Stromal cell of bone marrow (primary cell): ENCODE results near the gene LHX6.

ENCODE experiments used
- DNase-seq: peaks from one replicate; pipeline ENCODE4 v3.0.0-alpha.2; 2012; ENCODE audit warnings: low read depth

The LHX6 gene

GRCh38 chr9:122190597-122191381 is 38.0 kb downstream of the LHX6 start:
- no peak for DNase-seq

- DNase-seq = no peak
These were observed 40.4 kb downstream of the LHX6 start for GRCh38 chr9:122188369-122188768.

- no peak for DNase-seq
These were observed 41.8 kb downstream of the LHX6 start for GRCh38 chr9:122186777-122187470.

GRCh38 chr9:122186301-122186700 is 42.5 kb downstream of the LHX6 start:
- no peak for DNase-seq

DNA sequence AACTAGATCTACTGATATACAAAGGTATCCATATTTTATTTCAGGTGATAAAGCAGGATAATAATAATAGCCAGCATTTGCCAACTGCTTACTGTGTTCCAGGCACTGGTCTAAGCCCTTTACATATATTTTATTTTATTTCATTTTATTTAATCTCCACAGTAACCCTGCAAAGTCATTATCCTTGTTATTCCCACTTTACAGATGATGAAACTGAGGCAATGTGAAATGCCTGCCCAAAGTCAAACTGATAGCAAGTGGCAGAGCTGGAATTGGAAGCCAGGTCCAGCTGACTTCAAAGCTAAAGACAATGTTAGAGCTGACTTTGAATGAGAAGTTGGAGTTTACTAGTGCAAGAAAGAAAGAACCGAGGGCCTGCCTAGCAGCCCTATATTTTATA is 44.2 kb downstream of the LHX6 start:
- DNase-seq = no peak

DNA sequence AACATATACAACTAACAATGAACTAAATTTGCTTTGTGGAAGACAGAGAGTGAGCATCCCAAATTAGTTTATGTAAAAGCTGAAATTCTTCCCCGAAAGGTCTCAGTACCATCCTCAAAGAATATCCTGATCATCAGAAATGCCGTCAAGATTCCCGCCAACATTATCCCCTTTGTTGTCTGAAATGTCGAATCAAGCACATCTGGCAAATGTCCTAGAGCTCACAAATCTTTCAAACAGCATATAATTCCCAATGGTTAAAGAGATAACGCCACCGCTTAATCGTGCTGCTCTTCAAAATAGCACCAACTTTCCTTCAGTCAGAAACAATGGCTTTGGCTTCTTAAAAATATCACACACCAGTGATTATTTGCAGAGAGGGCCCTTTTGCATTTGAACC is 45.3 kb downstream of the LHX6 start:
- DNase-seq = no peak

- peak; percentile 64 for DNase-seq
These were observed 48.1 kb downstream of the LHX6 start for GRCh38 chr9:122180633-122181032.

DNA sequence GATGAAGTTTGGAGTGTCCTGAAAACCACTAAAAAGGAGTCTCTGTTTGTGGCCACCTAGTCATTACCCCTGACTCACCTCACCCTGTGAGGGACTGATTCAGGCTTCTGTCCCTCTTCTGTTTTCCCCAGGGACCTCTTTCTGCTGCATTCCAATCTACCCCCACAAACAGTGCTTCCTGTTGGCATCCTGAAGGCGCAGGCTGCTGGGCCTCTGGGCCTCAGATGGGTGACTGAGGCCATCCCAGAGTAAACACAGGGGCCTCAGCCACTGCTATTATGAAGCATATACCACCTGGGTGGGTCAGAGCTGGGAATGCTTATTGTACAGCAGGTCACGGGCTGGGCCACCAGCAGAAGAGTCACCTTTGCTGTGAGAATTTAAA is 49.1 kb downstream of the LHX6 start:
- no peak for DNase-seq

DNA sequence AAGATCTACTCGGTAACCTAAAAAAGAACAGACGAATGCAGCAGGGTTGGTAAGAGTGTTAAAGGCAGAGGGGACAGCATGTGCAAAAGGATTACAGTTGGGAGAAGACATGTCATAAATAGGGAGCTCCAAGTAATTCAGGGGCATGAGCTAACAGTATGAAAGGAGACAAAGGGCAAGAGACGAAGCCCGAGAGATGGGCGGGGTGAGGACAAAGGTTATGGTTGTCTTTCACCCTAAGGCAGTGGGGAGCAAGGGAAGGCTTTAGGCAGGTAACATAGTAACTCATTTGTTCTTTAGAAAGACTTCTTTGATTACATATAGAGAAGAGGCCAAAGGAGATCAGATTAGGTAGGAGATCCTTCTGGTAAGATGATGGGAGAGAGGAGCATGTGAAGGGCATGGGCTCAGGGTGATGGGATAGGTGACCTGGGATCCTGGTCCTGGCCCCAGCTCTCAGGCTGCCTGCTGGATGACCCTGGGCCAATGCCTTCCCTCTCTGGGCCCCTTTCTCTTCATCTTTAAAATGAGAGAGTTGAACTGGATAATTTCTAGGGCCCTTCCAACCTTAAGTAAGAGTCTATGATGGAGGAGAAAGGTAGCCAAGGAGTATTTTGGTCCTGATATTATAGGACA is 49.6 kb downstream of the LHX6 start:
- no peak for DNase-seq

GRCh38 chr9:122176916-122177315 is 51.8 kb downstream of the LHX6 start:
- no peak for DNase-seq

DNA sequence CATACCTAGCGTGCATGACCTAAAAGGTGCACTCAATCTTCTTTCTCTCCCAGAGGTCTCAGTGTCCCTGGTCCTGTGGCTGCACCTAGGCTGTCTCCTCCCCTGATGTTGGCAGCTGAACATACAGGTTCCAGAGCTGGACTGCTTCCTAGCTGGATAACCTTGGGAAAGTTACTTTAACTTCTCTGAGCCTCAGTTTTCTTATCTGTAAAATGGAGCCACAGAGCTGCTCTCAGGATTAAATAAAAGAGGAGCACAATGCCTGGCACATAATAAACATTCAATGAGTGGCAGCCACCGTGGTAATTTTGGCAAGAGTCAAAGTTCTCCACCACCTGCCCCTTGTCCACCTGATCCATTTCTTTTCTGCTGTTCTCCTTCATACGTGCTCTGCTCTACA is 55.1 kb downstream of the LHX6 start:
- DNase-seq = no peak

- DNase-seq = no peak
These were observed 56.6 kb downstream of the LHX6 start for GRCh38 chr9:122172131-122172530.

DNA sequence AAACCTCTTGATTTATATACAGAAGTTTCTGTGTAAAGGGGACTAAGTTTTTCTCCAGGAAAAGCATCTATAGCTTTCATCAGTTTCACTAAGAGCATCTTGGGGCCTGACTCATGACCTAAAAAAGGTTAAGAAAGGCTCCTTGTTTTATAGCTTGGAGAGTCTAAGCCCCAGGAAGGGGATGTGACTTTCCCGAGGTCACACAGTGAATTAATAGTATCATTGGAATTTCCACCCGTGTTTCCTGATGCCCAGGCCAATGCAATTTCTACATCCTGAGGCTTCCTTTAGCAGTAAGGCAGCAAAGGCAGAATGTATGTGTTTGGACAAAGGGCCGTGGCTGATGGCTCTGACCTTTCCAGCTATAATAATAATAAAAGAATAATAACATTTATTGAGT is 60.4 kb downstream of the LHX6 start:
- no peak for DNase-seq

- DNase-seq = no peak
These were observed 64.5 kb downstream of the LHX6 start for GRCh38 chr9:122164286-122164685.

DNA sequence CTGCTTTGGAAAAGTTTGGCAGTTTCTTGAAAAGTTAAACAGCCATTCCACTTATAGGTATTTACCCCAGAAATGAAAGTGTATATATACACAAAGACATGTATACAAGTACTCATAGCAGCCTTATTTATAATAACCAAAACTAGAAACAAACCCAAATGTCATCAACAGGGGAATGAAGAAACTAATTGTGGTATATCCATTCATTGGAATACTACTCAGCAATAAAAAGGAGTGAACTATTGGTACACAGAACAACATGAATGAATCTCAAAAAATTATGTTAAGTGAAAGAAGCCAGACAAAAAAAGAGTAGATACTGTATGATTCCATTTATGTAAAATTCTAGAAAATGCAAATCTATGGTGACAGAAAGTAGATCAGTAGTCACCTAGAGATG is 66.3 kb downstream of the LHX6 start:
- no peak for DNase-seq

GRCh38 chr9:122159925-122160246 is 68.9 kb downstream of the LHX6 start:
- DNase-seq = no peak

GRCh38 chr9:122159026-122159924 is 69.5 kb downstream of the LHX6 start, which contains the start of the genes MORN5 and NDUFA8:
MORN5 (plus strand) TSS chr9:122159908; CDS start chr9:122159973, 65 bp downstream.
NDUFA8 (minus strand) TSS chr9:122159779; CDS start chr9:122159677, 102 bp downstream.
- peak; percentile 90 for DNase-seq

- no peak for DNase-seq
These were observed 70.6 kb downstream of the LHX6 start for GRCh38 chr9:122158202-122158601.

DNA sequence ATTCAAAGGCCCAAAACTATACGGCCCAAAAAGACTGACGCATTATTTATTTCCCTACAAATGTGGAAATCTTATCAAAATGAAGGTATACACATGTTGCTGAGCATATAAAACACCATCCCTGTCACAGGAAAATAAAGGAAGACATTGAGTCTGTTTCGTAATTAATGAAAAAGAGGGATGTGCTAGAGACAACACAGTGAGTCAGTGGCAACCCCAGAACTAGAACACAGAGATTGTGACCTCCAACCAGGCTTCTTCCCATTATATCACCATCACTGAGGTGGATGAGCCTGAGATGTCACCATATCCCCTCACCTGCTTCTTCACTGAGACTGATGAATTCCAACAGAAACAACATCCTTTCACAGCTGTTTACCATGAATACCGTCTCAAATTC is 73.0 kb downstream of the LHX6 start:
- no peak for DNase-seq
